Measurements from ENCODE around the gene PIGU.

DNA sequence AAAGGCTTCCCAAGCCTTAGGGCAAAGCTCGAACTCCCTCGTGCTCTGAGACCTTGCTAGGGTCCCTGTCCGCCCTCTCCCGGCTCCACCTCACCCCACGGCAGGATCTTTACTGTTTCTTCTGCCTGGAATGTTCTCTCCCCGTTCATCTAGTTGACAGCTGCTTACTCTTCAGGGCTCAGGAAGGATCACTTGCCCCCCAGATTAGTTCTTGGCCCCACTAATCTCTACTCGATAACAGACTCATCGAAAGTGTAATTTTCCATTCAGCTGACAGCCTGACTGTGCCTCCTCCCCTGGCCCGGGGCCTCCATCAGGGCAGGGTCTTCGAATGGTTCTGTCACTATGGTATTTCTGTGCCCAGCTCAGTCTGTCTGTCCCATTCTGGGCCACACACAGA, 115.2 kb downstream of the PIGU start:
- TF ChIP-seq, protein P1, sequence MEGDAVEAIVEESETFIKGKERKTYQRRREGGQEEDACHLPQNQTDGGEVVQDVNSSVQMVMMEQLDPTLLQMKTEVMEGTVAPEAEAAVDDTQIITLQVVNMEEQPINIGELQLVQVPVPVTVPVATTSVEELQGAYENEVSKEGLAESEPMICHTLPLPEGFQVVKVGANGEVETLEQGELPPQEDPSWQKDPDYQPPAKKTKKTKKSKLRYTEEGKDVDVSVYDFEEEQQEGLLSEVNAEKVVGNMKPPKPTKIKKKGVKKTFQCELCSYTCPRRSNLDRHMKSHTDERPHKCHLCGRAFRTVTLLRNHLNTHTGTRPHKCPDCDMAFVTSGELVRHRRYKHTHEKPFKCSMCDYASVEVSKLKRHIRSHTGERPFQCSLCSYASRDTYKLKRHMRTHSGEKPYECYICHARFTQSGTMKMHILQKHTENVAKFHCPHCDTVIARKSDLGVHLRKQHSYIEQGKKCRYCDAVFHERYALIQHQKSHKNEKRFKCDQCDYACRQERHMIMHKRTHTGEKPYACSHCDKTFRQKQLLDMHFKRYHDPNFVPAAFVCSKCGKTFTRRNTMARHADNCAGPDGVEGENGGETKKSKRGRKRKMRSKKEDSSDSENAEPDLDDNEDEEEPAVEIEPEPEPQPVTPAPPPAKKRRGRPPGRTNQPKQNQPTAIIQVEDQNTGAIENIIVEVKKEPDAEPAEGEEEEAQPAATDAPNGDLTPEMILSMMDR (conservative IDR thresholded peaks at IDR 0.05 in 1 of 2, IDR thresholded peaks at IDR 0.05 in 1 of 2; ENCODE audit: low read depth in 1 of 2, low read length in 2 of 2): no peak
- TF ChIP-seq EZH2 (IDR thresholded peaks at IDR 0.05; ENCODE audit: low read length, missing control alignments): no peak
